Mucosa of stomach (tissue), 1 donor: ENCODE data around the gene IFT88.
"Not testable (repeated sequence)": the region's sequence is repeated elsewhere in the genome, so short reads cannot be mapped to it uniquely, and the experiment has no call there.

Source experiments
- H3K27me3 ChIP-seq: one replicate; pipeline ENCODE4 v1.7.0; 2013; ENCODE audit warnings: mild to moderate bottlenecking, low read length; ENCODE audit not compliant: control insufficient read depth, insufficient read depth
- H3K36me3 ChIP-seq: one replicate; pipeline ENCODE4 v1.7.0; 2013; ENCODE audit warnings: low read length; ENCODE audit not compliant: control insufficient read depth, insufficient read depth
- H3K4me1 ChIP-seq: one replicate; pipeline ENCODE4 v1.7.0; 2013; ENCODE audit warnings: mild to moderate bottlenecking, low read length; ENCODE audit not compliant: control insufficient read depth, insufficient read depth
- H3K4me3 ChIP-seq: one replicate; pipeline ENCODE4 v1.7.0; 2013; ENCODE audit warnings: low read length
- H3K9ac ChIP-seq: one replicate; pipeline ENCODE4 v1.7.0; 2013; ENCODE audit warnings: mild to moderate bottlenecking, low read length, moderate library complexity
- H3K9me3 ChIP-seq: one replicate; pipeline ENCODE4 v1.7.0; 2013; ENCODE audit warnings: mild to moderate bottlenecking, low read length, moderate library complexity; ENCODE audit not compliant: control insufficient read depth
- donor health status: Pancreatic carcinoma.

IFT88 gene

GRCh38 chr13:20681481-20681880 lies 114.5 kb downstream of the IFT88 start:
- not testable (repeated sequence) for H3K9me3 ChIP-seq, H3K36me3 ChIP-seq

GRCh38 chr13:20682061-20682460 lies 115.1 kb downstream of the IFT88 start:
- Histone ChIP-seq H3K27me3 (no peaks in the 10 kb centered on the region), H3K4me1 (no peaks in the 10 kb centered on the region), H3K4me3 (no peak overlapping the region), H3K36me3 (no peaks in the 10 kb centered on the region), H3K9ac (no peak overlapping the region), H3K9me3 (no peaks in the 10 kb centered on the region)

More at GRCh38 chr13:20681481-20681880, 114.5 kb downstream of the IFT88 start:
- not testable (repeated sequence) for H3K4me3 ChIP-seq, H3K27me3 ChIP-seq, H3K9ac ChIP-seq, H3K4me1 ChIP-seq

- Histone ChIP-seq H3K9me3 (no peaks in the 10 kb centered on the region), H3K9ac (no peak overlapping the region), H3K4me1 (no peaks in the 10 kb centered on the region), H3K36me3 (no peaks in the 10 kb centered on the region), H3K4me3 (no peak overlapping the region), H3K27me3 (no peaks in the 10 kb centered on the region)
Measured at GRCh38 chr13:20684041-20684440, 117.1 kb downstream of the IFT88 start.

- H3K9me3 ChIP-seq: no peaks in the 10 kb centered on the region
- H3K9ac ChIP-seq: no peak overlapping the region
- H3K4me3 ChIP-seq: no peak overlapping the region
- H3K27me3 ChIP-seq: no peaks in the 10 kb centered on the region
- no peaks in the 10 kb centered on the region for H3K4me1 ChIP-seq
- no peaks in the 10 kb centered on the region for H3K36me3 ChIP-seq
Measured at GRCh38 chr13:20684546-20684945, 117.6 kb downstream of the IFT88 start.

- no peaks in the 10 kb centered on the region for H3K27me3 ChIP-seq
- H3K4me3 ChIP-seq: no peak overlapping the region
- H3K4me1 ChIP-seq: no peaks in the 10 kb centered on the region
- H3K9ac ChIP-seq: no peak overlapping the region
- no peaks in the 10 kb centered on the region for H3K36me3 ChIP-seq
- H3K9me3 ChIP-seq: no peaks in the 10 kb centered on the region
Measured at GRCh38 chr13:20685092-20685491, 118.1 kb downstream of the IFT88 start.

- no peaks in the 10 kb centered on the region for H3K27me3 ChIP-seq
- H3K4me3 ChIP-seq: no peak overlapping the region
- no peak overlapping the region for H3K9ac ChIP-seq
- no peaks in the 10 kb centered on the region for H3K4me1 ChIP-seq
- H3K36me3 ChIP-seq: no peaks in the 10 kb centered on the region
- no peaks in the 10 kb centered on the region for H3K9me3 ChIP-seq
Measured at GRCh38 chr13:20686167-20686566, 119.2 kb downstream of the IFT88 start.

- H3K4me3 ChIP-seq: no peak overlapping the region
- no peaks in the 10 kb centered on the region for H3K36me3 ChIP-seq
- H3K9me3 ChIP-seq: no peaks in the 10 kb centered on the region
- no peaks in the 10 kb centered on the region for H3K27me3 ChIP-seq
- no peaks in the 10 kb centered on the region for H3K4me1 ChIP-seq
- H3K9ac ChIP-seq: no peak overlapping the region
Measured at GRCh38 chr13:20686863-20687579, 120.1 kb downstream of the IFT88 start.

GRCh38 chr13:20689291-20689690 lies 122.3 kb downstream of the IFT88 start:
- H3K9me3 ChIP-seq: no peaks in the 10 kb centered on the region
- no peaks in the 10 kb centered on the region for H3K27me3 ChIP-seq
- H3K9ac ChIP-seq: no peak overlapping the region
- H3K4me1 ChIP-seq: no peaks in the 10 kb centered on the region
- no peaks in the 10 kb centered on the region for H3K36me3 ChIP-seq
- H3K4me3 ChIP-seq: no peak overlapping the region

GRCh38 chr13:20691616-20692015 lies 124.7 kb downstream of the IFT88 start:
- Histone ChIP-seq H3K9me3 (no peaks in the 10 kb centered on the region), H3K27me3 (no peaks in the 10 kb centered on the region), H3K36me3 (no peaks in the 10 kb centered on the region), H3K4me3 (no peak overlapping the region), H3K9ac (no peak overlapping the region), H3K4me1 (no peaks in the 10 kb centered on the region)

GRCh38 chr13:20696073-20696472 lies 129.1 kb downstream of the IFT88 start:
- no peaks in the 10 kb centered on the region for H3K4me1 ChIP-seq
- no peaks in the 10 kb centered on the region for H3K27me3 ChIP-seq
- no peak overlapping the region for H3K4me3 ChIP-seq
- no peaks in the 10 kb centered on the region for H3K36me3 ChIP-seq
- no peaks in the 10 kb centered on the region for H3K9me3 ChIP-seq
- H3K9ac ChIP-seq: no peak overlapping the region

- Histone ChIP-seq H3K9ac (no peak overlapping the region), H3K4me3 (no peak overlapping the region), H3K27me3 (peaks cover 17% of the 10 kb centered on the region), H3K9me3 (no peaks in the 10 kb centered on the region), H3K36me3 (no peaks in the 10 kb centered on the region), H3K4me1 (peaks cover 8% of the 10 kb centered on the region)
Measured at GRCh38 chr13:20699715-20700114, 132.8 kb downstream of the IFT88 start.

- Histone ChIP-seq H3K4me3 (no peak overlapping the region), H3K9ac (no peak overlapping the region), H3K27me3 (peaks cover 17% of the 10 kb centered on the region), H3K9me3 (no peaks in the 10 kb centered on the region), H3K36me3 (no peaks in the 10 kb centered on the region), H3K4me1 (peaks cover 8% of the 10 kb centered on the region)
Measured at GRCh38 chr13:20700288-20700687, 133.3 kb downstream of the IFT88 start.

GRCh38 chr13:20701461-20701860 lies 134.5 kb downstream of the IFT88 start:
- Histone ChIP-seq H3K9me3 (no peaks in the 10 kb centered on the region), H3K36me3 (no peaks in the 10 kb centered on the region), H3K9ac (no peak overlapping the region), H3K4me1 (peaks cover 8% of the 10 kb centered on the region), H3K27me3 (peaks cover 17% of the 10 kb centered on the region), H3K4me3 (no peak overlapping the region)
